ENCODE results near the gene KCNQ1.

Gene KCNQ1

DNA sequence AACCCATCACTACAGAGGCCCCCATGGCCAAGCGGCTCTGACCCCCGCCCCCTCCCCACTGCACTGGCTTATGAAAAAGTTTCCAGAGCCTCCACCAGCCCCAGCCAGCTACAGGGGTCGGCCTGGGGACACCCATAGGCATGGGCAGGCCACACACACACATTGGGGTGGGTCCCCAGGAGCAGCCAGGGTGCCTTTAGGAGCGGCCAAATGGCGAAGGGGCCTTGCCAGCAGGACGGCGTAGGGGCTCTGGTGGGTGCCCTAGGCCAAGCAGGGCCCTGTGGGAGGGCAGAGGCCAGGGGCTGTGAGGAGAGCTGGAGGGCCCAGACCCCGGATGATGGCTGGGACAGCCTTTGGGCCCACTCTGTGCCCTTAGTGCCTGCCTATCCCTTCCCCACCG lies 34.2 kb upstream of the KCNQ1 start:
- H3K4me1 ChIP-seq (ENCODE audit: insufficient read depth, low read length), result no peaks in the 10 kb centered on the region
- ATAC-seq (ENCODE audit: insufficient read depth, low read depth) (no peak), DNase-seq (no peak)
- H3K4me2 ChIP-seq (ENCODE audit: insufficient read depth, low read length), result no peak overlapping the region
- H3K9me3 ChIP-seq (ENCODE audit: insufficient read depth, low read length, severe bottlenecking), result no peaks in the 10 kb centered on the region
- no peak for TF ChIP-seq EZH2 (IDR thresholded peaks at IDR 0.05; ENCODE audit: borderline replicate concordance, low read depth, low read length, severe bottlenecking)
- TF ChIP-seq, protein P1, sequence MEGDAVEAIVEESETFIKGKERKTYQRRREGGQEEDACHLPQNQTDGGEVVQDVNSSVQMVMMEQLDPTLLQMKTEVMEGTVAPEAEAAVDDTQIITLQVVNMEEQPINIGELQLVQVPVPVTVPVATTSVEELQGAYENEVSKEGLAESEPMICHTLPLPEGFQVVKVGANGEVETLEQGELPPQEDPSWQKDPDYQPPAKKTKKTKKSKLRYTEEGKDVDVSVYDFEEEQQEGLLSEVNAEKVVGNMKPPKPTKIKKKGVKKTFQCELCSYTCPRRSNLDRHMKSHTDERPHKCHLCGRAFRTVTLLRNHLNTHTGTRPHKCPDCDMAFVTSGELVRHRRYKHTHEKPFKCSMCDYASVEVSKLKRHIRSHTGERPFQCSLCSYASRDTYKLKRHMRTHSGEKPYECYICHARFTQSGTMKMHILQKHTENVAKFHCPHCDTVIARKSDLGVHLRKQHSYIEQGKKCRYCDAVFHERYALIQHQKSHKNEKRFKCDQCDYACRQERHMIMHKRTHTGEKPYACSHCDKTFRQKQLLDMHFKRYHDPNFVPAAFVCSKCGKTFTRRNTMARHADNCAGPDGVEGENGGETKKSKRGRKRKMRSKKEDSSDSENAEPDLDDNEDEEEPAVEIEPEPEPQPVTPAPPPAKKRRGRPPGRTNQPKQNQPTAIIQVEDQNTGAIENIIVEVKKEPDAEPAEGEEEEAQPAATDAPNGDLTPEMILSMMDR (IDR thresholded peaks at IDR 0.05; ENCODE audit: borderline replicate concordance, extremely low read depth, low read length, poor library complexity, severe bottlenecking), result no peak
- H2AFZ ChIP-seq (ENCODE audit: low read depth, low read length), result no peak overlapping the region
- H3K4me3 ChIP-seq (ENCODE audit: low read depth in 1 of 2, low read length in 2 of 2), result no peak overlapping the region
- H4K20me1 ChIP-seq (ENCODE audit: insufficient read depth, low read length), result no peaks in the 10 kb centered on the region; the same call in 1 of the 2 replicates
- no peak overlapping the region for H3K27ac ChIP-seq (ENCODE audit: low read length)
- no peak overlapping the region for H3K9ac ChIP-seq (ENCODE audit: low read depth, low read length)
- no peaks in the 10 kb centered on the region for H3K79me2 ChIP-seq (ENCODE audit: insufficient read depth, low read length)
- no peaks in the 10 kb centered on the region for H3K36me3 ChIP-seq (ENCODE audit: insufficient read depth, low read length)
- no peaks in the 10 kb centered on the region for H3K27me3 ChIP-seq (ENCODE audit: insufficient read depth, low read length, poor library complexity)

DNA sequence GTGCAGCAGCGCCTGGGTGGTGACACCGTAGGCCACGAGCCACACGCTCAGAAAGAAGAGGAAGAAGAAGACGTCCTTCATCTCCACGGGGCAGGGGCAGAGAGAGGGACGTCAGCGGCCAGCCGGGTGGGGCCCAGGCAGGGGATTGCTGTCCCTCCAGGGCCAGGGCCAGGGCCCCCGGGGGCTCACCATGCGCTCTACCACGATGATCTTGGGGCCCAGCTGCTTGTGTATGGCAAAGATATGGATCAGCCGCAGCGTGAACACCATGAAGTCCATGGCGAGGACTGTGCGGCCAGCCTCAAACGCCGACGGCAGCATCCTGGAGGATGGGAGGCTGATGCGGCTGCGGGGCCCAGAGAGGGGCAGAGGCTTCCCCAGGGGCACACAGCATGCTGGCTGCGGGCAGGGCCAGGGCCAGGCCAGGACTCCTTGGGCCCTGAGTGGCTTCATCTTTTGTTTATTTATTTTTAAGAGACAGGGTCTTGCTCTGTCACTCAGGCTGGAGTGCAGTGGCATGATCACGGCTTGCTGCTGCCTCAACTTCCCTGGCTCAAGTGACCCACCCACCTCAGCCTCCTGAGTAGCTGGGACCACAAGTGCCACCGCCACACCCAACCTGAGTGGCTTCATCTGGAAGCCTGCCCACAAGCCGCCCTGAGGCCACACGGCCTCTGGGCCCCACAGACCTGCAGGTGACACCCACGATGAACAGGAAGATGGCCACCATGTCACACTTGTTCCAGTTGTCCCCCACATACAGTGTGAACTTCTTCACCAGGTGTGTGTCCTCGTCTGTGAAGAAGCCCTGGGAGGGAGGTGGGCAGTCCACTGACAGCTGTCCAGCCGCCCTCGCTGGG lies 33.1 kb upstream of the KCNQ1 start:
- Histone ChIP-seq H3K9me3 (ENCODE audit: insufficient read depth, low read length, severe bottlenecking) (no peaks in the 10 kb centered on the region), H3K27me3 (ENCODE audit: insufficient read depth, low read length, poor library complexity) (no peaks in the 10 kb centered on the region), H2AFZ (ENCODE audit: low read depth, low read length) (no peak overlapping the region), H3K4me3 (ENCODE audit: low read depth in 1 of 2, low read length in 2 of 2) (no peak overlapping the region), H3K36me3 (ENCODE audit: insufficient read depth, low read length) (no peaks in the 10 kb centered on the region), H3K9ac (ENCODE audit: low read depth, low read length) (no peak overlapping the region), H3K27ac (ENCODE audit: low read length) (no peak overlapping the region), H3K4me2 (ENCODE audit: insufficient read depth, low read length) (no peak overlapping the region), H4K20me1 (ENCODE audit: insufficient read depth, low read length) (no peaks in the 10 kb centered on the region; the same call in 1 of the 2 replicates), H3K4me1 (ENCODE audit: insufficient read depth, low read length) (no peaks in the 10 kb centered on the region), H3K79me2 (ENCODE audit: insufficient read depth, low read length) (no peaks in the 10 kb centered on the region)
- no peak for TF ChIP-seq EZH2 (IDR thresholded peaks at IDR 0.05; ENCODE audit: borderline replicate concordance, low read depth, low read length, severe bottlenecking)
- TF ChIP-seq, protein P1 (IDR thresholded peaks at IDR 0.05; ENCODE audit: borderline replicate concordance, extremely low read depth, low read length, poor library complexity, severe bottlenecking), result no peak
- ATAC-seq (ENCODE audit: insufficient read depth, low read depth) (no peak), DNase-seq (no peak)

DNA sequence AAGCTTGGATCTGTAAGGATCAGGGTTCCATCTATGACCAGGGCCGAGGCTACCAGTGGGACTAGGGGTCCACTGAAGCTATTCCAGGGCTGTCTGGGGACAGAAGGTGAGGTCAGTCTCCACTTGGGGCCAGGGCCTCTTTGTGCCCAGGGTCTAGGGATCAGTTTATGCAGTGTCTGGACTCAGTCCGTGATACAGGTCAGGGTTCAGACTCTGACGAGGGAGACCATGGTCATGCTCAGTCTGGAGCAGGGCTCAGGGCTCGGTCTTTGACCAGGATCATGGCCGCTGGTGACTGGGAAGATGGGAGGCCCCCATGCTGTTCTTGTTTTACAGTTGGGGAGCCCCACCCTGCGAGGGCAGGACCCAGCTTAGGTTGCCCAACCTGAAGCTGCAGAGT lies 32.5 kb upstream of the KCNQ1 start:
- ATAC-seq (ENCODE audit: insufficient read depth, low read depth), result no peak
- no peak overlapping the region for H3K27ac ChIP-seq (ENCODE audit: low read length)
- no peaks in the 10 kb centered on the region for H3K9me3 ChIP-seq (ENCODE audit: insufficient read depth, low read length, severe bottlenecking)
- H3K4me2 ChIP-seq (ENCODE audit: insufficient read depth, low read length), result no peak overlapping the region
- H3K9ac ChIP-seq (ENCODE audit: low read depth, low read length), result no peak overlapping the region
- no peaks in the 10 kb centered on the region for H3K4me1 ChIP-seq (ENCODE audit: insufficient read depth, low read length)
- H3K36me3 ChIP-seq (ENCODE audit: insufficient read depth, low read length), result no peaks in the 10 kb centered on the region
- H3K4me3 ChIP-seq (ENCODE audit: low read depth in 1 of 2, low read length in 2 of 2), result no peak overlapping the region
- TF ChIP-seq EZH2 (IDR thresholded peaks at IDR 0.05; ENCODE audit: borderline replicate concordance, low read depth, low read length, severe bottlenecking), result no peak
- TF ChIP-seq, protein P1 (IDR thresholded peaks at IDR 0.05; ENCODE audit: borderline replicate concordance, extremely low read depth, low read length, poor library complexity, severe bottlenecking), result no peak
- H3K27me3 ChIP-seq (ENCODE audit: insufficient read depth, low read length, poor library complexity), result no peaks in the 10 kb centered on the region
- no peaks in the 10 kb centered on the region for H3K79me2 ChIP-seq (ENCODE audit: insufficient read depth, low read length)
- DNase-seq, result no peak
- H2AFZ ChIP-seq (ENCODE audit: low read depth, low read length), result no peak overlapping the region
- no peaks in the 10 kb centered on the region; the same call in 1 of the 2 replicates for H4K20me1 ChIP-seq (ENCODE audit: insufficient read depth, low read length)
